MM.1S (cell line): ENCODE data around the gene TNN.

Experiments
- DNase-seq: peaks from one replicate; pipeline ENCODE4 v3.0.0-alpha.2; 2015
- H2AFZ ChIP-seq: fragments of 300-600 bp; sonication (generic); 2 replicates; pipeline ENCODE4 v1.6.0; 2016; ENCODE audit warnings: antibody characterized with exemption, low read length
- H3F3A ChIP-seq: fragments of 300-600 bp; sonication (generic); 2 replicates; pipeline ENCODE4 v1.6.1; 2016; ENCODE audit warnings: mild to moderate bottlenecking, antibody characterized with exemption, low read length, moderate library complexity, mixed read lengths; ENCODE audit not compliant: insufficient read depth
- H3K27ac ChIP-seq: fragments of 300-600 bp; sonication (generic); 2 replicates; pipeline ENCODE4 v1.5.1; 2016; ENCODE audit warnings: mild to moderate bottlenecking, low read length
- H3K27me3 ChIP-seq: fragments of 300-600 bp; sonication (generic); replicated peaks from 2 replicates; pipeline ENCODE4 v1.6.0; 2016; ENCODE audit warnings: low read length; ENCODE audit not compliant: insufficient read depth
- H3K36me3 ChIP-seq: fragments of 300-600 bp; sonication (generic); replicated peaks from 2 replicates; pipeline ENCODE4 v1.6.1; 2016; ENCODE audit warnings: mild to moderate bottlenecking, low read length, mixed read lengths; ENCODE audit not compliant: insufficient read depth
- H3K4me1 ChIP-seq: fragments of 300-600 bp; sonication (generic); 2 replicates; pipeline ENCODE4 v1.6.1; 2016; ENCODE audit warnings: low read length, mixed read lengths
- H3K4me2 ChIP-seq: fragments of 300-600 bp; sonication (generic); 2 replicates; pipeline ENCODE4 v1.6.0; 2016; ENCODE audit warnings: low read depth, low read length
- H3K4me3 ChIP-seq: fragments of 300-600 bp; sonication (generic); 2 replicates; pipeline ENCODE4 v1.5.1; 2016; ENCODE audit warnings: low read length, mixed read lengths
- H3K79me2 ChIP-seq: fragments of 300-600 bp; sonication (generic); 2 replicates; pipeline ENCODE4 v1.6.1; 2016; ENCODE audit warnings: mixed run types, low read length, mixed read lengths
- H3K9ac ChIP-seq: fragments of 300-600 bp; sonication (generic); 2 replicates; pipeline ENCODE4 v1.6.1; 2016; ENCODE audit warnings: low read length, mixed read lengths
- H3K9me2 ChIP-seq: fragments of 300-600 bp; sonication (generic); replicated peaks from 2 replicates; pipeline ENCODE4 v1.6.1; 2016; ENCODE audit warnings: mild to moderate bottlenecking, low read length, mixed read lengths; ENCODE audit not compliant: insufficient read depth
- H3K9me3 ChIP-seq: fragments of 300-600 bp; sonication (generic); replicated peaks from 2 replicates; pipeline ENCODE4 v1.6.1; 2016; ENCODE audit warnings: mild to moderate bottlenecking, low read length, mixed read lengths; ENCODE audit not compliant: insufficient read depth
- H4K20me1 ChIP-seq: fragments of 300-600 bp; sonication (generic); 2 replicates; pipeline ENCODE4 v1.6.1; 2016; ENCODE audit warnings: mild to moderate bottlenecking, low read length, moderate library complexity, mixed read lengths; ENCODE audit not compliant: insufficient read depth
- EZH2 ChIP-seq: fragments of 300-600 bp; sonication (generic); optimal IDR thresholded peaks from 2 replicates; pipeline ENCODE3; 2017; ENCODE audit warnings: low read depth, mild to moderate bottlenecking, antibody characterized with exemption, low read length, mixed read lengths
- EZH2phosphoT487 ChIP-seq: fragments of 300-600 bp; sonication (generic); IDR thresholded peaks from 2 replicates; pipeline ENCODE4 v1.6.1; 2018; ENCODE audit warnings: antibody characterized with exemption, low read length
- TF ChIP-seq, protein P1 (sequence below): fragments of 300-600 bp; sonication (generic); IDR thresholded peaks from 2 replicates; pipeline ENCODE4 v1.5.1; 2016; ENCODE audit warnings: antibody characterized with exemption, low read length, mixed read lengths

The TNN gene

DNA sequence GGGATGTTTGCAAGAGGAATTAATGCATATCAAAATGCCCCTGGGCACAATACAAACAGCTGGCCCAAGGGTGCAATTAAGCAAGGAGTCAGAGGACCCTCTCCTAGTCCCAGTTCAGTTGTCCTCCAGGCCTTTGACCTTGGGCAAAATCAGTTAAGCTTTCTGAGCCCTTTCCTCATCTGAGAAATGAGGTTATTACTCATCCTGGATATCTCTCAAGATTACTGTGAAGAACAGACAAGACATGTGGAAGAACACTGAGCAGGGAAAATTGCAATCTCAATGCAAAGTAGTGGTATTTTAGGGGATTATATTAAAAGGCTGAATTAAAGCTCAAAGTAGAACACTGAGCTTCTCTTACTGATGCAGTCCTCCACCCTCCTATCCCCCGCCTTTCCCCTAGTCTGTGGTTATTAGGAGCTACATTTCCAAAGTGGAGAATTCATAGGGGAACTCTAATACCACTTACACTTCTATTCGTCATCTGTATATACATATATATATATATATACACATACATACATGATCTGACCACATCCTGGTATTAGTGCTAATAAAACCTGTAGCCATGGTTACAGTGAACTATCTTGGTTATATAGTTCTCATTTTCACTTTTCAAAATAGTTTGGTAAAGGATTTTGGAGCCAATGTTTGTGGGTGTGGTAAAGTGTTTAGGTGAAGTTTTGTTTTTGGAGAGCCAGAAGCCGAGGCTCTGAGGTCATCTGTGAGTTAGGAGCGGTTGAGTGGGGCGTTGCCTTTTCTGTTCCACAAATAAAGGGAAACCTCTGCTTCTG lies 106.9 kb downstream of the TNN start:
- Histone ChIP-seq H3K4me1 (peaks cover 16% of the 10 kb centered on the region), H3K4me2 (peak overlapping the region; percentile 20), H4K20me1 (0 out of 2 replicates have a peak, but pooled peaks cover 3% of the 10 kb centered on the region), H3K27me3 (no peaks in the 10 kb centered on the region), H3K9ac (peak overlapping the region; percentile 10; the same call in 1 of the 2 replicates), H3K79me2 (peaks cover 93% of the 10 kb centered on the region), H3F3A (peaks cover 4% of the 10 kb centered on the region; the same call in 1 of the 2 replicates), H3K9me2 (no peaks in the 10 kb centered on the region), H3K36me3 (peaks cover 19% of the 10 kb centered on the region; the same call in 1 of the 2 replicates), H3K4me3 (no peak overlapping the region), H3K27ac (peak overlapping the region; percentile 54), H2AFZ (no peak overlapping the region), H3K9me3 (no peaks in the 10 kb centered on the region)
- DNase-seq = peak; percentile 60
- TF ChIP-seq EZH2phosphoT487 = no peak
- TF ChIP-seq EZH2 = no peak
- TF ChIP-seq, protein P1, sequence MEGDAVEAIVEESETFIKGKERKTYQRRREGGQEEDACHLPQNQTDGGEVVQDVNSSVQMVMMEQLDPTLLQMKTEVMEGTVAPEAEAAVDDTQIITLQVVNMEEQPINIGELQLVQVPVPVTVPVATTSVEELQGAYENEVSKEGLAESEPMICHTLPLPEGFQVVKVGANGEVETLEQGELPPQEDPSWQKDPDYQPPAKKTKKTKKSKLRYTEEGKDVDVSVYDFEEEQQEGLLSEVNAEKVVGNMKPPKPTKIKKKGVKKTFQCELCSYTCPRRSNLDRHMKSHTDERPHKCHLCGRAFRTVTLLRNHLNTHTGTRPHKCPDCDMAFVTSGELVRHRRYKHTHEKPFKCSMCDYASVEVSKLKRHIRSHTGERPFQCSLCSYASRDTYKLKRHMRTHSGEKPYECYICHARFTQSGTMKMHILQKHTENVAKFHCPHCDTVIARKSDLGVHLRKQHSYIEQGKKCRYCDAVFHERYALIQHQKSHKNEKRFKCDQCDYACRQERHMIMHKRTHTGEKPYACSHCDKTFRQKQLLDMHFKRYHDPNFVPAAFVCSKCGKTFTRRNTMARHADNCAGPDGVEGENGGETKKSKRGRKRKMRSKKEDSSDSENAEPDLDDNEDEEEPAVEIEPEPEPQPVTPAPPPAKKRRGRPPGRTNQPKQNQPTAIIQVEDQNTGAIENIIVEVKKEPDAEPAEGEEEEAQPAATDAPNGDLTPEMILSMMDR = no peak

DNA sequence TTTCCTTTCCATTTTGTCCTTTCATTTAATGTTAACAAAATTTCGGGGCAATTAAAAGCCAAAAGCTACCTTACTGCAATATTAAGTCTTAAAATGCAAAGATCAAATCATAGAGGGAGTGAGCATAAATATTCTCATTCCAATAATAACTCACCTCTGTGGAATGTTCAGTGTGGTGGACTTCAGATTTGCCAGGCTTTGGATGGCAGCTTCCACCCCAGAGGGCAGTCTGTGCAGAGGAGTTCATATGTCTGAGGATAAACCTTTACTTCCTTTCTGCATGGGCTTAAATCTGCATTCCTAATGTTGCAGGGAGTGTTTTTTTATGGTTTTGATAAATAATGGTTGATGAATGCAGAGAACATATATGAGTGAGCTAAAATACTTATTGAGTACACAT lies 108.6 kb downstream of the TNN start:
- Histone ChIP-seq H3K9ac (no peak overlapping the region), H3K4me2 (no peak overlapping the region), H3K9me2 (no peaks in the 10 kb centered on the region), H3F3A (peaks cover 4% of the 10 kb centered on the region; the same call in 1 of the 2 replicates), H3K36me3 (peaks cover 19% of the 10 kb centered on the region; the same call in 1 of the 2 replicates), H3K27ac (no peak overlapping the region), H2AFZ (no peak overlapping the region), H3K9me3 (no peaks in the 10 kb centered on the region), H3K27me3 (no peaks in the 10 kb centered on the region), H3K4me3 (no peak overlapping the region), H4K20me1 (0 out of 2 replicates have a peak, but pooled peaks cover 3% of the 10 kb centered on the region), H3K79me2 (peaks cover 93% of the 10 kb centered on the region), H3K4me1 (peaks cover 16% of the 10 kb centered on the region)
- TF ChIP-seq EZH2 = no peak
- no peak for TF ChIP-seq EZH2phosphoT487
- TF ChIP-seq, protein P1 = no peak
- DNase-seq = no peak

DNA sequence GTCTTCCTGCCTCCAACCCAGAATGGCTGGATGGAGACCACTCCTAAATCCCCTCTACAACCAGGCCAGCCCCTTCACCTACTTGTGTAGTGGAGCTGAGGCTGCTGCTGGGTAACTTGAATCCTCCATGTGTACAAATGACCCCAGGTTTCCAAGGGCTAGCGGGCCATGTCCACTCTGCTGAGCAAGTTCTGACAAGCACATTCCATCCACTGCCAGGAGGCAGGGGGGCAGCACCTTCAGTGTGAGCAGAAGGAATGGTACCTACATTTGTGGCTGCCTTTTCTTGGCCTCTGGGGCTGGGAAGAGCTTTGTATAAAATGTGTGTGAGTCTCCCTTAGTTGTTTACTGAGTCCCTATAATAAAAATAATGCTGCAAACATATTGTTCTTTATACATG lies 110.4 kb downstream of the TNN start:
- TF ChIP-seq EZH2 (no peak), EZH2phosphoT487 (no peak)
- TF ChIP-seq, protein P1 = no peak
- Histone ChIP-seq H3K4me3 (no peak overlapping the region), H3F3A (peaks cover 4% of the 10 kb centered on the region; the same call in 1 of the 2 replicates), H3K4me2 (no peak overlapping the region), H4K20me1 (peaks cover 3% of the 10 kb centered on the region; the same call in 1 of the 2 replicates), H3K9ac (no peak overlapping the region), H3K4me1 (peaks cover 16% of the 10 kb centered on the region), H3K79me2 (peaks cover 93% of the 10 kb centered on the region), H3K9me2 (no peaks in the 10 kb centered on the region), H3K36me3 (peaks cover 19% of the 10 kb centered on the region; the same call in 1 of the 2 replicates), H3K27ac (no peak overlapping the region), H2AFZ (no peak overlapping the region), H3K9me3 (no peaks in the 10 kb centered on the region), H3K27me3 (no peaks in the 10 kb centered on the region)
- no peak for DNase-seq
